Ovary (tissue), 9 donors: ENCODE data around the gene PHC2. TPM values are rescaled to one million over a fixed set of nuclear protein-coding genes. Genes with fewer than 3 reads are reported as not detected.

ENCODE experiments used
- DNase-seq, 5 donors: peaks; one replicate each; pipeline ENCODE4 v3.0.0-alpha.2; 2019 to 2020
- H3K27ac ChIP-seq, 2 donors: fragments of 200-600 bp; one replicate each; pipeline versions ENCODE4 v1.5.1 to v1.8.0; 2019 to 2022
- H3K27me3 ChIP-seq: fragments of 200-600 bp; one replicate; pipeline ENCODE4 v1.8.0; 2022
- H3K36me3 ChIP-seq: fragments of 200-600 bp; sonication (generic); one replicate; pipeline ENCODE4 v1.5.1; 2019
- H3K4me1 ChIP-seq: one replicate; pipeline ENCODE4 v1.8.1; 2013; ENCODE audit warnings: mild to moderate bottlenecking, moderate library complexity; ENCODE audit not compliant: insufficient read depth
- H3K4me3 ChIP-seq: fragments of 200-600 bp; sonication (generic); one replicate; pipeline ENCODE4 v1.5.1; 2017
- H3K9me3 ChIP-seq, 2 donors: fragments of 200-600 bp in 1 of 2; sonication (generic) in 1 of 2; one replicate each; pipeline versions ENCODE4 v1.5.1 to v1.8.1; 2013 to 2019; ENCODE audit warnings: mild to moderate bottlenecking in 1 of 2, moderate library complexity in 1 of 2
- EP300 ChIP-seq: sonication (generic); formaldehyde crosslinking; IDR thresholded peaks from one replicate; pipeline ENCODE4 v1.6.1; 2017; ENCODE audit warnings: antibody characterized with exemption
- POLR2A ChIP-seq: fragments of 450-650 bp; IDR thresholded peaks from one replicate; pipeline ENCODE4 v1.6.1; 2017; ENCODE audit warnings: antibody characterized with exemption, mild to moderate bottlenecking, moderate library complexity
- WGBS, 3 donors: extraction: QIAGEN DNeasy Blood & Tissue Kit in 1 of 3; methylation state at CpG; one replicate each; pipeline versions ENCODE4 v1.1.5 to v1.1.7; 2013 to 2017; 5-methylcytosine and 5-hydroxymethylcytosine counted together
- intact Hi-C, 4 donors: fragments of 100-400 bp; cut with DNase I; formaldehyde crosslinking; loops; one replicate each; pipeline versions ENCODE4 v1.11.0 to v1.15.1; 2022 to 2023
- polyA plus RNA-seq, 2 donors: library from polyadenylated mRNA; stranded (reverse); fragments of 200-250 nt in 1 of 2; fragments of 350-450 nt in 1 of 2; fragmentation: Illumina TruSeq in 1 of 2; extraction: RNeasy Lipid Tissue Mini Kit (QIAGEN cat#74804) in 1 of 2; gene quantifications; one replicate each; pipeline ENCODE4 v1.2.3, GENCODE V29; 2013 to 2014
- total RNA-seq, 7 donors: library from RNA; depleted of rRNA in 2 of 7; stranded (reverse); fragments of >200 nt in 2 of 7; fragmentation: NEBNext Ultra II Directional in 3 of 7; extraction: Animal tissue kit (Norgen Biotek cat#: 25700) in 3 of 7; gene quantifications; one replicate each; pipeline versions ENCODE4 v1.1.0 to v1.2.4, GENCODE V29; 2016 to 2023
- TF ChIP-seq, protein P1 (sequence below), 3 donors: fragments of 450-650 bp in 2 of 3; fragments of 200-600 bp in 1 of 3; IDR thresholded peaks; one replicate each; pipeline versions ENCODE4 v1.5.1 to v1.8.0; 2016 to 2022; ENCODE audit warnings: antibody characterized with exemption in 3 of 3, mild to moderate bottlenecking in 1 of 3
- donor health status: DM: no; HTN: no; CAD: no; lungs with moderate emphysema.
- donor health status: DM: no; HTN: no; CAD: no.
- donor health status: Bipolar disorder and iron deficiency.
- donor health status: DM: yes; HTN: yes; CAD: no.
- donor health status: DM: no; HTN: no; CAD: no.
- donor health status: DM: yes; HTN: yes; CAD: no.

The PHC2 gene
- total and polyA plus RNA-seq, 9 donors = 52.3 to 101 (median 85.5) TPM

DNA sequence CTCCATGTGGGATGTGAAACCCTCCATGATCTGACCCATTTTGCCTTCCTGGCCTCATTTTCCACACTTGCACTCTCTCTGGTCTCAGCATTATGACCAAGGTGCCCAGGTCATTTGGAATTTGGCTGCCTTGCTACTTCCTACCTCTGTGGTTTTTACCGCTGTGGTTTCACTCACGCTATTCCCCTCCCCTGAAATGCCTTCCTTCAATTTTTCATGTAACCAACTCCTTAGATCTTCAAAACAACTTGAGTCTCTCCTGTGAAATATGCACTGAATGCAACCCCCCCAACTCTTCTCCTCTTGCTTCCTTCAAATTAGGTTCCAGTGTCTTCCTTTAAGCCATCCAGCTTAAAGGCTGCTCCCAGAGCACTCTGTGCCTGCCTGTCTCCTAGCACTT, 50.1 kb downstream of the PHC2 start:
- Histone ChIP-seq H3K4me3 (no peak overlapping the region), H3K4me1 (peaks cover 7% of the 10 kb centered on the region), H3K27me3 (no peaks in the 10 kb centered on the region), H3K27ac (no peak overlapping the region), H3K9me3 (no peaks in the 10 kb centered on the region), H3K36me3 (no peaks in the 10 kb centered on the region)
- 91 to 96% (median 95%) methylated on average over 2 of the region's 2 CpGs for WGBS, 3 donors
- intact Hi-C loops = loop anchor here in 1 of 4 donors (10.0 kb wide), 1 partner anchor 84 kb away; no protein-coding TSS in a partner anchor
- DNase-seq = no peak
- TF ChIP-seq EP300 = no peak

DNA sequence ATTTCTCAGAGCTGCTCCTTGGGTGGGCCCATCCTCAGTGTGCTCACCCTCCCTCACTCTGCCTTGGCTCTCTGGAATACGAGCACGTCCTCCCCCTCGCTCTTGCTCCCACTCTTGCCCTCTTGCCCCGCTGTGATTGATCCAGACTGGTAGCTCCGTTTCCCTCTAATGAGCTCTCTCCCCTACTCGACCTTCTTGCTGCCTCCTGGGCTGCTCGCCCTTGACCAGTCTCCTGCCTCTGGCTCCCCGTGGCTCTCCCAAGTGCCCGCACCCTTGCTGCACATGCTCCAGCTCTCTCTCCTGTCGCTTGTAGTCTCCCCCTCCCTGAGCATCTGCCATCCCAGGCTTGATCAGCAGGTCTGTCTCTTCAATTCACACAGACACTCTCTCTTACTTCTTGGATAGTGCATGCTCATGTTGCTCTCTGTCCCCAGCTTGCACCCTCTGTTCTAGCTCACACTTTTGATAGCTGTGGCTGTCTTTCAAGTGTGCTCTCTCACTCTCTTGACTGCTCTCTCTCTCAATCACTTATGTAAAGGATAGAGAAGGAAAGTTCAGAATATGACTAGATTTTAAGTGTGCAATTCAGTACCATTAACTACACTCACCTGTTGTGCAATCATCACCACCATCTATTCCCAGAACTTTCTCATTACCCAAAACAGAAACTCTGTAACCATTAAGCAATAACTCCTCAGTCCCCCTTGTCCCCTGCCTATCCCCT, 51.1 kb downstream of the PHC2 start:
- intact Hi-C loops = loop anchor here in 2 of 4 donors (10.0 kb wide), 1 partner anchor 85 kb away; no protein-coding TSS in a partner anchor
- TF ChIP-seq, protein P1, sequence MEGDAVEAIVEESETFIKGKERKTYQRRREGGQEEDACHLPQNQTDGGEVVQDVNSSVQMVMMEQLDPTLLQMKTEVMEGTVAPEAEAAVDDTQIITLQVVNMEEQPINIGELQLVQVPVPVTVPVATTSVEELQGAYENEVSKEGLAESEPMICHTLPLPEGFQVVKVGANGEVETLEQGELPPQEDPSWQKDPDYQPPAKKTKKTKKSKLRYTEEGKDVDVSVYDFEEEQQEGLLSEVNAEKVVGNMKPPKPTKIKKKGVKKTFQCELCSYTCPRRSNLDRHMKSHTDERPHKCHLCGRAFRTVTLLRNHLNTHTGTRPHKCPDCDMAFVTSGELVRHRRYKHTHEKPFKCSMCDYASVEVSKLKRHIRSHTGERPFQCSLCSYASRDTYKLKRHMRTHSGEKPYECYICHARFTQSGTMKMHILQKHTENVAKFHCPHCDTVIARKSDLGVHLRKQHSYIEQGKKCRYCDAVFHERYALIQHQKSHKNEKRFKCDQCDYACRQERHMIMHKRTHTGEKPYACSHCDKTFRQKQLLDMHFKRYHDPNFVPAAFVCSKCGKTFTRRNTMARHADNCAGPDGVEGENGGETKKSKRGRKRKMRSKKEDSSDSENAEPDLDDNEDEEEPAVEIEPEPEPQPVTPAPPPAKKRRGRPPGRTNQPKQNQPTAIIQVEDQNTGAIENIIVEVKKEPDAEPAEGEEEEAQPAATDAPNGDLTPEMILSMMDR (IDR thresholded peaks at IDR 0.05) = no peak
- TF ChIP-seq EP300 (no peak), POLR2A (no peak)
- Histone ChIP-seq H3K9me3 (no peaks in the 10 kb centered on the region), H3K4me1 (peaks cover 7% of the 10 kb centered on the region), H3K36me3 (no peaks in the 10 kb centered on the region), H3K27ac (no peak overlapping the region), H3K27me3 (no peaks in the 10 kb centered on the region), H3K4me3 (no peak overlapping the region)
- no peak for DNase-seq
- WGBS, 3 donors = 22 to 46% (median 32%) methylated on average over 10 of the region's 10 CpGs

DNA sequence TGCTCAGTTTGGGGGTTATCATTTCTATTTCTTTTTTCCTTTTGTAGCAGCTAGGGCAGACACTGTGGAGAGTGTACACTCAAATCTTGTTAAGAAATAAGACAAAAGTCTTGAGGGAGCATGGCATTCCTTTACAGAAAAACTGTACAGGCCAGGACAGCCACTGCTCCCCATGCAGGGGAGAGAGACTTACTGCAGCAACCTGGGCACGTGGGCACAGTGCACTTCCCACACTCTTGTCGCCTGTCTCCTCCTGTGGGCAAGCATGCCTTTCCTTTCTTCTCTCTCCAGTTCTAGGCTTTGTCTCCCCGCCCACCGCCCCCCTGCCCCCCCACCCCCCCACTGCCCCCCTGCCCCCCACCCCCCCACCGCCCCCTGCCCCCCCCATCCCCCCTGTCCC, 51.9 kb downstream of the PHC2 start:
- no peak for DNase-seq
- Histone ChIP-seq H3K36me3 (no peaks in the 10 kb centered on the region), H3K4me3 (no peak overlapping the region), H3K4me1 (peaks cover 2% of the 10 kb centered on the region), H3K27ac (no peak overlapping the region), H3K9me3 (no peaks in the 10 kb centered on the region), H3K27me3 (no peaks in the 10 kb centered on the region)
- intact Hi-C loops = loop anchor here in 1 of 4 donors (10.0 kb wide), 1 partner anchor 86 kb away; no protein-coding TSS in a partner anchor
- 51 to 64% (median 63%) methylated on average over 2 to 5 of the region's 5 CpGs for WGBS, 3 donors
- TF ChIP-seq, protein P1 (IDR thresholded peaks at IDR 0.05) = no peak
- TF ChIP-seq EP300 (no peak), POLR2A (no peak)

DNA sequence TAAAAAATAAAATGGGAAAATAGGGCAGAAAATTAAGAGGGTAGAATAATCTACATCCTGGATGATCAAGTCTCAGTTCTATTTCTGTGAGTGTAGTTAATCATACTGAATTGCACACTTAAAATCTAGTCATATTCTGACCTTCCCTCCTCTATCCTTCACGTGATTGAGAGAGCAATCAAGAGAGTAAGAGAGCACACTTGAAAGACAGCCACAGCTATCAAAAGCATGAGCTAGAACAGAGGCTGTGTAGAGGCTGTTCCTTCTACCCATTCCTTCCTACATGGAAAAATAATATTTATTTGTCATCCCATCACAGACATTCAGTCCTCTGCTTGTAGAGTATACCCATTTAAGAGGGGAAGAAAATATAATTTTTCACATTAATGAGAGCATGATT, 52.4 kb downstream of the PHC2 start:
- no peak for DNase-seq
- H3K4me1 ChIP-seq = no peaks in the 10 kb centered on the region
- intact Hi-C loops = loop anchor here in 1 of 4 donors (10.0 kb wide), 1 partner anchor 86 kb away; no protein-coding TSS in a partner anchor
- H3K27me3 ChIP-seq = no peaks in the 10 kb centered on the region
- no peaks in the 10 kb centered on the region for H3K36me3 ChIP-seq
- H3K9me3 ChIP-seq = no peaks in the 10 kb centered on the region
- 34 to 65% (median 44%) methylated on average over 1 of the region's 1 CpG for WGBS, 3 donors
- no peak overlapping the region for H3K4me3 ChIP-seq
- no peak overlapping the region for H3K27ac ChIP-seq
- no peak for TF ChIP-seq POLR2A
- TF ChIP-seq EP300 = no peak
- TF ChIP-seq, protein P1 (IDR thresholded peaks at IDR 0.05) = no peak

DNA sequence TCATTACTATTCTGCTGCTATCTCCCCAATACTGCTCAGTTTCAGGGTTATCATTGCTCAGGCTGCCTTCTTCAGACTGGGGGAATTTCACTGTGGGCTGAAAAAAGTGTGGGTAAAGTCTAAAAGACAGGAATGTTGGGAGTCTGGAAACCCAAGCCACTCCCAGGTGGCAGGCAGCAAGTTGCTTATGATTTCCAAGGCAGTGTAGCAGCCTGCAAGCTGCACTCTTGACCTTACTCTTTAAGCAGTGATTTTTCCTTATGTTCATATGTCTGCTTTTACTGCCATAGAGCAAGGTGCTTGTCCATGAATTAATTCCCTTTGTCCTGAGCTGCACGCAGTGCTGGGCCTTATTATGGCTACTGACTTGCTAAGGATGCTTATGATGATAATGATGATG, 53.1 kb downstream of the PHC2 start:
- intact Hi-C loops = loop anchor here in 1 of 4 donors (10.0 kb wide), 1 partner anchor 87 kb away; no protein-coding TSS in a partner anchor

More for the DNA sequence above, 53.1 kb downstream of the PHC2 start:
- Histone ChIP-seq H3K4me3 (no peak overlapping the region), H3K4me1 (no peaks in the 10 kb centered on the region), H3K27me3 (no peaks in the 10 kb centered on the region), H3K27ac (no peak overlapping the region), H3K9me3 (no peaks in the 10 kb centered on the region), H3K36me3 (no peaks in the 10 kb centered on the region)
- no peak for DNase-seq
- 78 to 91% (median 79%) methylated on average over 1 of the region's 1 CpG for WGBS, 3 donors
- no peak for TF ChIP-seq POLR2A
- TF ChIP-seq EP300 = no peak
- TF ChIP-seq, protein P1 (IDR thresholded peaks at IDR 0.05) = no peak
